Duodenal mucosa (tissue), 2 donors: ENCODE data around the gene SLC46A1.

ENCODE experiments used
- H3K27ac ChIP-seq: one replicate; pipeline ENCODE4 v1.7.0; 2013; ENCODE audit warnings: low read depth, low read length
- H3K27me3 ChIP-seq, 2 donors: one replicate each; pipeline ENCODE4 v1.7.0; 2013; ENCODE audit warnings: low read length in 2 of 2, control low read depth in 1 of 2; ENCODE audit not compliant: insufficient read depth in 2 of 2, control insufficient read depth in 1 of 2
- H3K36me3 ChIP-seq, 2 donors: one replicate each; pipeline ENCODE4 v1.7.0; 2013; ENCODE audit warnings: low read length in 2 of 2, control low read depth in 1 of 2; ENCODE audit not compliant: insufficient read depth in 2 of 2, control insufficient read depth in 1 of 2
- H3K4me1 ChIP-seq, 2 donors: one replicate each; pipeline ENCODE4 v1.7.0; 2013; ENCODE audit warnings: low read length in 2 of 2, control low read depth in 1 of 2; ENCODE audit not compliant: insufficient read depth in 2 of 2, control insufficient read depth in 1 of 2
- H3K4me3 ChIP-seq, 2 donors: one replicate each; pipeline ENCODE4 v1.7.0; 2013; ENCODE audit warnings: low read length in 2 of 2, low read depth in 1 of 2
- H3K9ac ChIP-seq, 2 donors: one replicate each; pipeline ENCODE4 v1.7.0; 2013; ENCODE audit warnings: low read length in 2 of 2, low read depth in 1 of 2
- H3K9me3 ChIP-seq, 2 donors: one replicate each; pipeline ENCODE4 v1.7.0; 2013; ENCODE audit warnings: low read length in 2 of 2, control low read depth in 1 of 2; ENCODE audit not compliant: control insufficient read depth in 1 of 2

SLC46A1 gene

DNA sequence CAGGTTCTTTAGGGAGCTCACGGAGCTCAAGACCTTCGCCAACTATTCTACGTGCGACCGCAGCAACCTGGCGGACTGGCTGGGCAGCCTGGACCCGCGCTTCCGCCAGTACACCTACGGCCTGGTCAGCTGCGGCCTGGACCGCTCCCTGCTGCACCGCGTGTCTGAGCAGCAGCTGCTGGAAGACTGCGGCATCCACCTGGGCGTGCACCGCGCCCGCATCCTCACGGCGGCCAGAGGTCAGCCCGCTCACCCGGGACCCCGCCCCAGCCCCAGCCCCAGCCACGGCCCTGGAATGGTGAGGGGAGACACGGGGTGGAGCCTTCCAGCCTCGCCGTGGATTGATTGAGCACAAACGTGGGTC lies 21.0 kb downstream of the SLC46A1 start:
- Histone ChIP-seq H3K36me3 (peaks cover 0 to 18% of the 10 kb centered on the region in 2 donors), H3K4me1 (peaks cover 28 to 33% of the 10 kb centered on the region in 2 donors), H3K4me3 (peak overlapping the region; percentile 80 to 83), H3K27ac (peak overlapping the region; percentile 40), H3K9ac (peak overlapping the region; percentile 57 to 74), H3K9me3 (no peaks in the 10 kb centered on the region), H3K27me3 (no peaks in the 10 kb centered on the region)

DNA sequence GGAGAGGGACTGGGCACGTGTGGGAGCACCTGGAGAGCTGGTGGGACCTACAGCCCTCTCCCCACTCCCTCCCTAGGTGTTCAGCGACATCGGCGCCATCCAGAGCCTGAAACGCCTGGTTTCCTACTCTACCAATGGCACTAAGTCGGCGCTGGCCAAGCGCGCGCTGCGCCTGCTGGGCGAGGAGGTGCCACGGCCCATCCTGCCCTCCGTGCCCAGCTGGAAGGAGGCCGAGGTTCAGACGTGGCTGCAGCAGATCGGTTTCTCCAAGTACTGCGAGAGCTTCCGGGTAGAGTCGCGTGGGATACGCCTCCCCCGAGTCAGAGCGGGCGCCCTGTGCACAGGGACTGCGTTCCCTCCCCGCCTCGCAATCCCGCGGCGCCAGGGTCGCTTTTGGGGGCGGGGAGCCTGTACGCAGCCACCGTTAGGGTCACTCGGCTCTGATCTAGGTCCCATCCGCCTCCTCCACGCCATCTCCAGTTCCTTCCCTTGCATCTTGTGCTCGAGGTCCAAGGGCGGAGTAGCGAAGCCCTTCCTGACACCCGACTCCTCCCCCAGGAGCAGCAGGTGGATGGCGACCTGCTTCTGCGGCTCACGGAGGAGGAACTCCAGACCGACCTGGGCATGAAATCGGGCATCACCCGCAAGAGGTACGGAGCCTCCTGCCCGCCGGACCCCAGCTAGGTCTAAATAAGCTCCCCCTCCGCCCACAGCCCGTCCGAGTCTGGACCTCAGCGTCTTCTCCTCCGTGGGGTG lies 21.6 kb downstream of the SLC46A1 start:
- H3K9ac ChIP-seq, result peak overlapping the region; percentile 57 to 74
- no peaks in the 10 kb centered on the region for H3K27me3 ChIP-seq
- peak overlapping the region; percentile 80 to 83 for H3K4me3 ChIP-seq
- peaks cover 28 to 30% of the 10 kb centered on the region in 2 donors for H3K4me1 ChIP-seq
- H3K27ac ChIP-seq, result peak overlapping the region; percentile 40
- H3K36me3 ChIP-seq, result peaks cover 0 to 13% of the 10 kb centered on the region in 2 donors
- H3K9me3 ChIP-seq, result no peaks in the 10 kb centered on the region

DNA sequence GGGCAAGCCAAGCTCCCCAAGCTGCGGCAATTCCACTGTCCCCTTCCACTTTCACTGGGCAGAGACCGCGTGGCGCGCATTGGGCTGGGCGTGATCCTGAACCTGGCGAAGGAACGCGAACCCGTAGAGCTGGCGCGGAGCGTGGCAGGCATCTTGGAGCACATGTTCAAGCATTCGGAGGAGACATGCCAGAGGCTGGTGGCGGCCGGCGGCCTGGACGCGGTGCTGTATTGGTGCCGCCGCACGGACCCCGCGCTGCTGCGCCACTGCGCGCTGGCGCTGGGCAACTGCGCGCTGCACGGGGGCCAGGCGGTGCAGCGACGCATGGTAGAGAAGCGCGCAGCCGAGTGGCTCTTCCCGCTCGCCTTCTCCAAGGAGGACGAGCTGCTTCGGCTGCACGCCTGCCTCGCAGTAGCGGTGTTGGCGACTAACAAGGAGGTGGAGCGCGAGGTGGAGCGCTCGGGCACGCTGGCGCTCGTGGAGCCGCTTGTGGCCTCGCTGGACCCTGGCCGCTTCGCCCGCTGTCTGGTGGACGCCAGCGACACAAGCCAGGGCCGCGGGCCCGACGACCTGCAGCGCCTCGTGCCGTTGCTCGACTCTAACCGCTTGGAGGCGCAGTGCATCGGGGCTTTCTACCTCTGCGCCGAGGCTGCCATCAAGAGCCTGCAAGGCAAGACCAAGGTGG lies 24.7 kb downstream of the SLC46A1 start:
- H3K27me3 ChIP-seq, result no peaks in the 10 kb centered on the region
- H3K9me3 ChIP-seq, result no peaks in the 10 kb centered on the region
- no peak overlapping the region for H3K27ac ChIP-seq
- no peaks in the 10 kb centered on the region for H3K36me3 ChIP-seq
- H3K4me1 ChIP-seq, result peaks cover 28 to 30% of the 10 kb centered on the region in 2 donors
- H3K4me3 ChIP-seq, result peak overlapping the region; percentile 44 to 50
- no peak overlapping the region for H3K9ac ChIP-seq

DNA sequence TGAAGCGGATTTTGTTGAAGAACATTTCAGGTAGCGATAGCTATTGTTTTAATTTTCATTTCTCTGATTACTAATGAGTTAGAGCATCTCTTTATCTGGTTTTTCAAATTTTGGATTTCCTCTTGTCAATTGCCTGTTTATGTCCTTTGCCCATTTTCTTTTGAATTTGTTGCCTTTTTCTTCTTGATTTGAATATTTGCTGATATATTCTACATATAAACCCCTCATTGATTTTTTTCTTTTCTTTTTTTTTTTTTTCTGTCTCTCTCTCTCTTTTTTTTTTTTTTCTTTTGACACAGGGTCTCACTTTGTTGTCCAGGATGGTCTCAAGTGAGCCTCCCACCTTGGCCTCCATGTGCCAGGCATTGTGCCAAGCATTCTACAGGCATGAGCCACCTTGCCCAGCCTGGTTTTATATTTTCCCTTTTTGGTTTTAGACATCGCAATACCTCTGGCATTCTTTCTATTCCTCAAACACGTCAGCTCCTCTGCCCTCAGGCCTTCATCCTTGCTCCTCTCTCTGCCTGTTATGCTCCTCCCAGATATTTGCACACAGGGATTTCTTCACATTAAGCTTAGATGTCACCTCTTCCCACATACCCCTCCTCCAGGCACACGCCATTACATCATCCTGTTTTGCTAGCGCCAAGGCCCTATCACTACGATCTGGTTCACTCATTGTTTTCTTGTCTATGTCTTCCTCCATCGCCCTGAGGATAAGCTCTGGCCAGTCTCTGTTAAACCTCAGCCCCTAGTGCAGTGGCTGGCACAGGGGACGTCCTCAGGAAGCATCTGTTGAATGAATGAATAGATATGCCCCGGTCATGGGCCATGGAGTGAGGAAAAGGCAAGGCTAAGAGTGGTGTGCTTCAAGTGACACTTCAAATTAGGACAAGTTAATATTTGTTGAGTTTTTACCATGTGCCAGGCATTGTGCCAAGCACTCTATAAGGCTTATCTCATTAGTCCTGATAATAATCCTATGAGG lies 25.9 kb downstream of the SLC46A1 start:
- H3K9ac ChIP-seq, result no peak overlapping the region
- H3K27ac ChIP-seq, result no peak overlapping the region
- H3K36me3 ChIP-seq, result no peaks in the 10 kb centered on the region
- no peaks in the 10 kb centered on the region for H3K9me3 ChIP-seq
- H3K27me3 ChIP-seq, result no peaks in the 10 kb centered on the region
- peaks cover 24 to 25% of the 10 kb centered on the region in 2 donors for H3K4me1 ChIP-seq
- H3K4me3 ChIP-seq, result no peak overlapping the region

DNA sequence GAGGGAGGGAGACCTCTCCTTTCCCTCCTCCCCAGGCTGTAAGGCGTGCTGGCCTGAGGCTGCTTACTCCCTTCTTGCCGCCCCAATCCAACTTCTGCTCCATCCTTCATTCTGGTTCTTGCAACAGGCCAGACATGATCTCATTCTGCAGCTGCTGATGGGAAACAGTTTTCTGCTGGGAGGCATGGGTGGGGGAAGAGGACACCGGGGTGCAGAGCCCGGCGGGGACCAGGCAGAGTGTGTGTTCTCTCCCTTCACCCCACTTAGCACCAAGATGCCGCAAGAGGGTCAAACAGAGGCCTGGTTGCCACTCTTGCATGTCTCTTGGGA lies 33.1 kb downstream of the SLC46A1 start:
- Histone ChIP-seq H3K9me3 (no peaks in the 10 kb centered on the region), H3K27me3 (peaks cover 19 to 20% of the 10 kb centered on the region in 2 donors), H3K4me3 (peak overlapping the region in 1 of 2 donors; percentile 61), H3K36me3 (no peaks in the 10 kb centered on the region), H3K9ac (no peak overlapping the region), H3K27ac (no peak overlapping the region), H3K4me1 (peaks cover 22 to 25% of the 10 kb centered on the region in 2 donors)

DNA sequence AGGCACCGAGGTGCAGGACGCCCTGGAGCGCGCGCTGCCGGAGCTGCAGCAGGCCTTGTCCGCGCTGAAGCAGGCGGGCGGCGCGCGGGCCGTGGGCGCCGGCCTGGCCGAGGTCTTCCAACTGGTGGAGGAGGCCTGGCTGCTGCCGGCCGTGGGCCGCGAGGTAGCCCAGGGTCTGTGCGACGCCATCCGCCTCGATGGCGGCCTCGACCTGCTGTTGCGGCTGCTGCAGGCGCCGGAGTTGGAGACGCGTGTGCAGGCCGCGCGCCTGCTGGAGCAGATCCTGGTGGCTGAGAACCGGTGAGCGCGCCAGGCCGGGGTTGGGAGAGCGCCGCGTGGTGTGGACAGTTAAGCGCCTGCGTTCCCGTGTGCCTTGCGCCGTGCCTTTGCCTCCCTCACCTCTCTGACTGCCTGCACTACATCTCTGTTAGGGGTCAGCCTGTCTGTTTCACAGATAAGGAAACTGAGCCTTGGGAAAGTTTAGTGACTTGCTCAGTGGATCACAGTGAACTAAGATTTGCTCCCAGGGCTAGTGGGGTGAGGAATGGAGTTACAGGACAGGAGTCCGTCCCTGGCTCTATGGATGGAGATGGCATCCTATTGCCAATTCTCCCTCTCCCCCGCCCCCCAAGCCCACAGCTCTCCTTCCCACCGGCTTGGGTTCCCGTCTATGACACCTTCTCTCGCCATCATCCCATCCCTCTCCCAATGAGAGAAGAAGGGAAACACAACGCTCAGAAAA lies 33.6 kb downstream of the SLC46A1 start:
- Histone ChIP-seq H3K27ac (no peak overlapping the region), H3K4me3 (peak overlapping the region; percentile 61 to 71), H3K4me1 (peaks cover 22 to 25% of the 10 kb centered on the region in 2 donors), H3K36me3 (no peaks in the 10 kb centered on the region), H3K9ac (peak overlapping the region in 1 of 2 donors; percentile 25), H3K27me3 (peaks cover 19 to 20% of the 10 kb centered on the region in 2 donors), H3K9me3 (no peaks in the 10 kb centered on the region)

DNA sequence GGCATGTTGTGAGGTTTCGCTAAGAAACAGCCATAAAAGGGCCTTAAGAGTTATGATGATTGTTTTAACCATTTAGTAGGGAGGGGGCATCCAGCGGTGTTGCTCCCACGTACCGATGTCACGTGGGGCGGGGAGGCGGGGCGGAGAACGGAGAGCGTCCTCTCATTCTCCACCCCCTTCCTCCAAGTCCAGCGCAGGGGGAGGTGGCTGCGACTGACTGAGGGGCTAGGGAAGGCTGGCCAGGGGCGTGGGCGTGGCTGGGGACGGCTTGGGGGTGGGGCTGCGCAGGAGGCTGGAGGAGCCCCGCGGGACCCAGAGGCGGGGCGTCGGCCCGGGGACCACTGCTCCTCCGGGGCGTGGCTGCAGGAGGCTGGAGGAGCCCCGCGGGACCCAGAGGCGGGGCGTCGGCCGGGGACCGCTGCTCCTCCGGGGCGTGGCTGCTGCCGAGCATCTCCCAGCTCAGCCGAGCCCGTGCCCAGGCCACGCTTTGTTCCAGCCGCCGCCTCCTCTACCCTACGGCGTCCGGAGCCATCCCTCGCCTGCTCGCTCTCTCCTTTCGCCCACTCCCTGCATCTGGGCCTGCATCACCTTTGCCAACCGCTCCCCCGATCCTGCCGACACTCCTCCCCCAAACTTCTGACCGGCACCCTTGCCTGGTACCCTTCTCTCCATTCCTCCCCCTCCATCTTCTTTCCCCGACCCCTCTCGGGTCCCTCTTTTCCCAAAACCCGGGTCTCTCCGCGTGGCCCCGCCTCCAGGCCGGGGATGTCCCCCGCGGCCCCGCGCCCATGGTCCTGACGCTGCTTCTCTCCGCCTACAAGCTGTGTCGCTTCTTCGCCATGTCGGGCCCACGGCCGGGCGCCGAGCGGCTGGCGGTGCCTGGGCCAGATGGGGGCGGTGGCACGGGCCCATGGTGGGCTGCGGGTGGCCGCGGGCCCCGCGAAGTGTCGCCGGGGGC lies 34.5 kb downstream of the SLC46A1 start, which contains the start of gene SARM1:
TSS of gene SARM1 (plus strand) at position 450 of the 958 bp plus-strand sequence. CDS start at position 789, 339 bp downstream.
- H3K4me3 ChIP-seq, result peak within 1 kb of the TSS; percentile 61 to 71

DNA sequence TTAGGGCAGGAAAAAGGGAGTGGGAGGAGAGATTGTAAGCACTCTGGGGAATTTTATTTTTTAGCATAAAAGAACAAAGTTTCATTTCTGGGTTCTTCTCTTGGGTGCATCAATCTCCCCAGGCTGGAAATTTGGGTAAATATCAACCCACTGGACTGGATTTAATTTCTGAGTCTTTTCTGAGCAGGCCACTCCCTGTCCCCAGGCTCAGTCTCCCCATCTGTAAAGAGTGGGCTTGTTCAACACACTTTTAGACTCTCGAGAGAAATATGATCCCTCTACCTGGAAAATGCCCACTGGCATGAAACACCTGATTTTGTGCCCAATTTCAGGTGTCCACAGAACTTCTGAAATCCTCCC lies 35.3 kb downstream of the SLC46A1 start:
- H3K27ac ChIP-seq, result no peak overlapping the region
- no peak overlapping the region for H3K9ac ChIP-seq
- H3K4me3 ChIP-seq, result peak overlapping the region in 1 of 2 donors; percentile 71
- H3K36me3 ChIP-seq, result no peaks in the 10 kb centered on the region
- H3K27me3 ChIP-seq, result peaks cover 19 to 20% of the 10 kb centered on the region in 2 donors
- peaks cover 22 to 25% of the 10 kb centered on the region in 2 donors for H3K4me1 ChIP-seq
- no peaks in the 10 kb centered on the region for H3K9me3 ChIP-seq

More for the DNA sequence above, 34.5 kb downstream of the SLC46A1 start, which contains the start of gene SARM1:
- Histone ChIP-seq H3K9me3 (no peaks in the 10 kb centered on the region), H3K36me3 (no peaks in the 10 kb centered on the region), H3K27me3 (peaks cover 19 to 20% of the 10 kb centered on the region in 2 donors), H3K27ac (no peak within 1 kb of the TSS), H3K9ac (peak within 1 kb of the TSS in 1 of 2 donors; percentile 38), H3K4me1 (peaks cover 22 to 25% of the 10 kb centered on the region in 2 donors)
